ENCODE measurements around the gene RIMBP2. TPM values are rescaled to one million over a fixed set of nuclear protein-coding genes. Genes with fewer than 3 reads are reported as not detected.

Gene RIMBP2
- total RNA-seq, 1 donor from 2014 or later: 20.5 TPM

DNA sequence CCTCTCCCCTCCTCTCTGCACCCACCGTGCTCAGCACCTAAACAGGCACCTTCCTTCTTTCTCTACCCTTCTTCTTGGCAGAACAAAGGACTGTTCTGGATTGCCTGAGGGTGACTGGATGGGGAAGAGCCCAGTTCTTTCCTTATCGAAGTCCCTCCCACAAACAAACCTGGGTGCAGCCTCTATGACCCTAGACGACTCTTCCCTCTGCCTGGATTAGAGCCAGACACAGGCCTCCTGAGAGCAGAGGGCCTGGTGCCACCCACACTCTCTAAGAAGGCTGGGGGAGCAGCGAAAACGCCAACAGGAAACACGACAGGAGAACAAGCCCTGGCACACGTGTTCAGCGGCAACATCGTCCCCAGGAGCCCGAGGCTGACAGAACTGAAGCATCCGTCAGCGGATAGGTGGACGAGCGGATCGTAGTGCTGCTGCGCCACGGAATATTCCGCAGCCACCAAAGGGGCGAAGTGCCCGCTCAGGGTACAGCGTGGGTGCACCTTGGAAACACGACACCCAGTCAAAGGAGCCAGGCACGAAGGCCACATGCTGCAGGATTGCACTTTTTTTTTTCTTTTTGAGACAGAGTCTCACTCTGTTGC is 38.0 kb downstream of the RIMBP2 start:
- peaks cover 3% of the 10 kb centered on the region for H3K9me3 Mint-ChIP-seq (ENCODE audit: unreplicated experiment)
- DNase-seq: no peak
- H3K4me3 Mint-ChIP-seq (ENCODE audit: unreplicated experiment): no peak overlapping the region
- TF ChIP-seq, protein P1, sequence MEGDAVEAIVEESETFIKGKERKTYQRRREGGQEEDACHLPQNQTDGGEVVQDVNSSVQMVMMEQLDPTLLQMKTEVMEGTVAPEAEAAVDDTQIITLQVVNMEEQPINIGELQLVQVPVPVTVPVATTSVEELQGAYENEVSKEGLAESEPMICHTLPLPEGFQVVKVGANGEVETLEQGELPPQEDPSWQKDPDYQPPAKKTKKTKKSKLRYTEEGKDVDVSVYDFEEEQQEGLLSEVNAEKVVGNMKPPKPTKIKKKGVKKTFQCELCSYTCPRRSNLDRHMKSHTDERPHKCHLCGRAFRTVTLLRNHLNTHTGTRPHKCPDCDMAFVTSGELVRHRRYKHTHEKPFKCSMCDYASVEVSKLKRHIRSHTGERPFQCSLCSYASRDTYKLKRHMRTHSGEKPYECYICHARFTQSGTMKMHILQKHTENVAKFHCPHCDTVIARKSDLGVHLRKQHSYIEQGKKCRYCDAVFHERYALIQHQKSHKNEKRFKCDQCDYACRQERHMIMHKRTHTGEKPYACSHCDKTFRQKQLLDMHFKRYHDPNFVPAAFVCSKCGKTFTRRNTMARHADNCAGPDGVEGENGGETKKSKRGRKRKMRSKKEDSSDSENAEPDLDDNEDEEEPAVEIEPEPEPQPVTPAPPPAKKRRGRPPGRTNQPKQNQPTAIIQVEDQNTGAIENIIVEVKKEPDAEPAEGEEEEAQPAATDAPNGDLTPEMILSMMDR (IDR thresholded peaks at IDR 0.05; ENCODE audit: partially characterized antibody, unreplicated experiment): no peak
- H3K27ac Mint-ChIP-seq (ENCODE audit: unreplicated experiment): no peak overlapping the region
- H3K4me1 Mint-ChIP-seq (ENCODE audit: low read depth, unreplicated experiment): no peaks in the 10 kb centered on the region
- H3K27me3 Mint-ChIP-seq (ENCODE audit: unreplicated experiment): peaks cover 4% of the 10 kb centered on the region
- peaks cover 4% of the 10 kb centered on the region for H3K36me3 Mint-ChIP-seq (ENCODE audit: unreplicated experiment)

DNA sequence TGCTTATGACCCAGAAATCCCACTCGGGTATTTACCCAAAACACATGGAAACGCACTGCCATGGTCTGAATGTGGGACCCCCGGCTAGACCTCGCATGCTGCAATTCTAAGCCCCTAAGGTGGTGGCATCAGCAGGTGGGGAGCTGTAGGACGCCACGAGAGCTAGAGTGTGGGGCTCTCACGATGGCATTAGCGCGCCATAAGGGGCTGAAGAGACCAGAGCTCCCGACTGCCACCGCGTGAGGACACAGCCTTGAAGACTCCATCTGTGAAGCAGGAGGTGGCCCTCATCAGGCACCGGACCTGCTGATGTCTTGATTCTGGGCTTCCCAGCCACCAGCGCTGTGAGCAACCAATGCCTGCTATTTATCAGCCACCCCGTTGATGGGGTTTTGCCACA is 40.3 kb downstream of the RIMBP2 start:
- Mint-ChIP-seq H3K4me1 (ENCODE audit: low read depth, unreplicated experiment) (no peaks in the 10 kb centered on the region), H3K36me3 (ENCODE audit: unreplicated experiment) (peaks cover 9% of the 10 kb centered on the region), H3K9me3 (ENCODE audit: unreplicated experiment) (peaks cover 5% of the 10 kb centered on the region), H3K27ac (ENCODE audit: unreplicated experiment) (no peak overlapping the region), H3K27me3 (ENCODE audit: unreplicated experiment) (peaks cover 4% of the 10 kb centered on the region), H3K4me3 (ENCODE audit: unreplicated experiment) (no peak overlapping the region)
- no peak for DNase-seq
- TF ChIP-seq, protein P1 (IDR thresholded peaks at IDR 0.05; ENCODE audit: partially characterized antibody, unreplicated experiment): no peak

DNA sequence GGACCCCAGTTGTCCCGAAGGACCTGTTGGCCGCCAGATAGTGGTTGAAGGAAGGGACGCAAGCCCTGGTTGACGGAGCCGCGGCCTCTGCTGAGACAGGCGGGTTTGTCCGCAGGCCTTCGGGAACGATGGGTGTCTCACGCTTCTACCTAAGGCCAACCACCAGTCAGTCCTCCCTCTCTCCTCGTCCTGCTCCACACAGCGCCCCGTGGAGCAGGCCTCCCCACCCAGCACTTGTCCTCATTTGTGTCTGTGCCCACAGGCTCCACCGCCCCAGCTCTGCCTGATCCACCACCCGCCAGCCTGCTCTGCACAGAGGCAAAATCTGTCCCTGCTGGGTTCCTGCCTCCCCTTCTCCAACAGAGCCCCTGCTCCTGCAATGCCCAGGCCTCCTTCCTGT is 41.0 kb downstream of the RIMBP2 start:
- Mint-ChIP-seq H3K27me3 (ENCODE audit: unreplicated experiment) (peaks cover 4% of the 10 kb centered on the region), H3K9me3 (ENCODE audit: unreplicated experiment) (peaks cover 5% of the 10 kb centered on the region), H3K4me3 (ENCODE audit: unreplicated experiment) (no peak overlapping the region), H3K36me3 (ENCODE audit: unreplicated experiment) (peaks cover 9% of the 10 kb centered on the region), H3K4me1 (ENCODE audit: low read depth, unreplicated experiment) (no peaks in the 10 kb centered on the region), H3K27ac (ENCODE audit: unreplicated experiment) (no peak overlapping the region)
- DNase-seq: no peak
- TF ChIP-seq, protein P1 (IDR thresholded peaks at IDR 0.05; ENCODE audit: partially characterized antibody, unreplicated experiment): no peak

DNA sequence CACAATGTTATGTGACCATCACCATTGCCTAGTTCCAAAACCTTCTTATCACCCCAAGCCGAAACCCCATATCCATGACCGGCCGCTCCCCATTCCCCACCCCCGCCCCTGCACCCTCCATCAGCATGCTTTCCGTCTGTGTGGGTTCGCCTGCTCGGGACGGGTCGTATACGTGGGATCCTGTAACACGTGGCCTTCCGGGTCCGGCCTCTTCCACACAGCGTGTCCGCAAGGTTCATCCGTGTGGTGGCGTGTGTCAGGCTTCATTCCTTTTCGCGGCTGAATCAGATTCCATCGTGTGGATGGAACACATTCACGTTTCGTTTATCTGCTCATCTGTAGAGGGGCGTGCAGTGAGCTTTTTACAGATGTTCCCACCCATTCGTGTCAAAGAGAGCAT is 41.4 kb downstream of the RIMBP2 start:
- Mint-ChIP-seq H3K27me3 (ENCODE audit: unreplicated experiment) (peaks cover 4% of the 10 kb centered on the region), H3K4me3 (ENCODE audit: unreplicated experiment) (no peak overlapping the region), H3K9me3 (ENCODE audit: unreplicated experiment) (peaks cover 5% of the 10 kb centered on the region), H3K36me3 (ENCODE audit: unreplicated experiment) (peaks cover 9% of the 10 kb centered on the region), H3K4me1 (ENCODE audit: low read depth, unreplicated experiment) (no peaks in the 10 kb centered on the region), H3K27ac (ENCODE audit: unreplicated experiment) (no peak overlapping the region)
- TF ChIP-seq, protein P1 (IDR thresholded peaks at IDR 0.05; ENCODE audit: partially characterized antibody, unreplicated experiment): no peak
- no peak for DNase-seq

DNA sequence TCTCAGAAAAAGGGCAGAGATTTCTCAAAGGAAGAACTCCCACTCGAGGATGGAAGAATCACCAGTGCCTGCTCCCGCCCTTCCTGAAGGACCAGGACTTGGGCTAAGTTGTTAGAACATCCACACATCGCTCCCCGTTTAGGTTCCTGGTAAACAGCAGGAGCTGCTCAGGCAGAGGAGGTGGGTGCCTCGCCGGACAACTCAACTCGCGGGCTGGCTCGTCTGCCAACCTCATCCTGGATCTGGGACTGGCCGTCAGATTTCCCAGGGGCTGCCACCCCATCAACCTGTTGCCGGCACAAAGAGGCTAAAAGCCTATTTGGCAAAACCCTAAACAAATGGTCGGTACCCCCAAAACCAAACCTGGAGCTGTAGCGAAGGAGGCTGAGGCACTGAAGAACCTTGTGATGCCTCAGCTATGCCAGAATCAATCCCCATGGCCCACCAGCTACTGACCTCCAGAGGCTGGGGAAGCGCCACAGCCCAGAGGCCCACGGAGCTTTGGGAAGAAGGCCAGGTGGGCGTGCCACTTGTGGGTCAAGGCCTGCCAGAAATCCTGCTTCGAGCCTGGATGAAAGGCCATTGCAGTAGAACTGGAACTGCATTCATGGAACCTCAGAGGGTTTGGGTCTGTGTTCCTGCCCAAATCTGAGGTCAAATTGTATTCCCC is 42.9 kb downstream of the RIMBP2 start:
- Mint-ChIP-seq H3K4me3 (ENCODE audit: unreplicated experiment) (no peak overlapping the region), H3K36me3 (ENCODE audit: unreplicated experiment) (peaks cover 13% of the 10 kb centered on the region), H3K27ac (ENCODE audit: unreplicated experiment) (no peak overlapping the region), H3K9me3 (ENCODE audit: unreplicated experiment) (peaks cover 12% of the 10 kb centered on the region), H3K4me1 (ENCODE audit: low read depth, unreplicated experiment) (no peaks in the 10 kb centered on the region), H3K27me3 (ENCODE audit: unreplicated experiment) (peaks cover 5% of the 10 kb centered on the region)
- TF ChIP-seq, protein P1 (IDR thresholded peaks at IDR 0.05; ENCODE audit: partially characterized antibody, unreplicated experiment): no peak
- DNase-seq: no peak

Data from glutamatergic neuron (in vitro differentiated cells).